WI38 (cell line): ENCODE results near the gene ARHGEF39.
A peak's percentile ranks its signal among the peaks of the same experiment; 100 is the strongest.

Experiments used
- H3K4me3 ChIP-seq: 2 replicates; pipeline ENCODE4 v1.5.1; 2011; ENCODE audit warnings: low read depth, mild to moderate bottlenecking, control low read depth, low read length
- TF ChIP-seq, protein P1 (sequence below): IDR thresholded peaks from 2 replicates; pipeline ENCODE4 v1.5.1; 2012; ENCODE audit warnings: low read depth, mild to moderate bottlenecking, control low read depth, low read length

Gene ARHGEF39

GRCh38 chr9:35690614-35691333, 25.8 kb upstream of the ARHGEF39 start:
- TF ChIP-seq, protein P1, sequence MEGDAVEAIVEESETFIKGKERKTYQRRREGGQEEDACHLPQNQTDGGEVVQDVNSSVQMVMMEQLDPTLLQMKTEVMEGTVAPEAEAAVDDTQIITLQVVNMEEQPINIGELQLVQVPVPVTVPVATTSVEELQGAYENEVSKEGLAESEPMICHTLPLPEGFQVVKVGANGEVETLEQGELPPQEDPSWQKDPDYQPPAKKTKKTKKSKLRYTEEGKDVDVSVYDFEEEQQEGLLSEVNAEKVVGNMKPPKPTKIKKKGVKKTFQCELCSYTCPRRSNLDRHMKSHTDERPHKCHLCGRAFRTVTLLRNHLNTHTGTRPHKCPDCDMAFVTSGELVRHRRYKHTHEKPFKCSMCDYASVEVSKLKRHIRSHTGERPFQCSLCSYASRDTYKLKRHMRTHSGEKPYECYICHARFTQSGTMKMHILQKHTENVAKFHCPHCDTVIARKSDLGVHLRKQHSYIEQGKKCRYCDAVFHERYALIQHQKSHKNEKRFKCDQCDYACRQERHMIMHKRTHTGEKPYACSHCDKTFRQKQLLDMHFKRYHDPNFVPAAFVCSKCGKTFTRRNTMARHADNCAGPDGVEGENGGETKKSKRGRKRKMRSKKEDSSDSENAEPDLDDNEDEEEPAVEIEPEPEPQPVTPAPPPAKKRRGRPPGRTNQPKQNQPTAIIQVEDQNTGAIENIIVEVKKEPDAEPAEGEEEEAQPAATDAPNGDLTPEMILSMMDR, result no peak
- H3K4me3 ChIP-seq, result peak overlapping the region; percentile 100

DNA sequence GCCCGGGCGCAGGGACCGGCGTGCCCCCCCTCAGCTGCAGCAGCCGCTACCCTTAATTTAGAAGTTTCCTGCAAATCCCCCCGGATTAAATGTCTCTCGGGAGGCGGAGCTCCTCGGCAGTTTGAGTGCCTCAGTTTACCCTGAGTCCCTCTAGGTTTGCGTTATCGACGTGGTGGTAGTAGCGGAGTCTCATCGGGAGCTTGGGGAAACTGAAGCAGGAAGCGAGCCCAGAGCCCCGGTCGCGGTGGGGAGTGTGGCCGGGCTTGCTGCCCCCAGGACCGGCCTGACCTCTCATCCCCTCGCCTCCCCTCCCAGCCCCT, 25.3 kb upstream of the ARHGEF39 start:
- H3K4me3 ChIP-seq, result peak overlapping the region; percentile 100
- TF ChIP-seq, protein P1, result no peak

- TF ChIP-seq, protein P1, result no peak
- H3K4me3 ChIP-seq, result peak within 1 kb of the TSS; percentile 100
Measured at GRCh38 chr9:35689542-35690293, 24.7 kb upstream of the ARHGEF39 start, which contains the start of gene TPM2. TSS of gene TPM2 (minus strand) at chr9:35689925. CDS start at chr9:35689817, 108 bp downstream.

DNA sequence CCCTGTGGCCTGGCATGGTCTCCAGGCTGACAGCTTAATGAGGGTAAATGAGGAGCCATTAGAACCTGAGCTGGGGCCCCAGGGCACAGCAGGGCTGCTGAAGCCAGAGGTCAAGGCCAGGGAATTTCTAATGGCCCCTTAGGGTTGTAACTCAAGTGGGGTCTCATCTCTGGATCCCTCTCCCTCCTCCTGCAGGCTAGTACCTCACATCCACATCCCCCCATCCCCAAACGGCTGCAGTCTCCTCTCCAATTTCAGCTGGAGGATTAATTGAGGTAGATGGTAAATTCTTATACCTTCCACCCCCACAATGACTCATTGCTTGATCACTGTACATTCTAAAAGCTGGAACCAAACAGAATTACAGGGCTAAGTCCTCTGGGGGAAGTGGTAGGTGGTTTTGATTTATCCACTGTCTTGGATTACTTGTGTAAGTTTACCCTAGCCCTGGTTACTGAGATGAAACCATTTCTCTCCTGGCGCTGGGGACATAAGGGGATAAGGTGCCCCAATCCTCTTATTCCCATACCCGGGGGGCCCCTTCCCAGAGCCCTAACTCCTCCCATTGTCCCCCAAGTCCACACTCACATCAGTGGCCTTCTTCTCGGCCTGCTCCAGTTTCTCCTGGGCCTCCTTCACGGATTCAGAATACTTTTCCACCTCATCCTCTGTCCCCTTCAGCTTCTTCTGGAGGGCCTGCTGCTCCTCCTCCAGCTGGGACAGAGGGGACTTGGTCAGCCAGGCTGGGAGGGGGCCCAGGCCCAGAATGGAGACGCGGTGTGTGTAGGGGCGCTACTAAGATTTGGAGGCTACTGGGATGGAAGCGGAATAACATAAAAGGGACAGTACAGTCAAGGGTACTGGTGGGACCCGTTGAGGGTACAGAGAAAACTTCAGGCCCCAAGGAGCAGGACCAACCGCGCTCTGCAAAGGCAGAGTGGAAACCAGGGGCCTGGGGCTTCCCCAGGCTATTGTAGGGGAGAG, 23.9 kb upstream of the ARHGEF39 start:
- TF ChIP-seq, protein P1, result no peak
- H3K4me3 ChIP-seq, result peak overlapping the region; percentile 100

GRCh38 chr9:35687972-35688557, 23.1 kb upstream of the ARHGEF39 start:
- TF ChIP-seq, protein P1, result no peak
- H3K4me3 ChIP-seq, result peak overlapping the region; percentile 100

DNA sequence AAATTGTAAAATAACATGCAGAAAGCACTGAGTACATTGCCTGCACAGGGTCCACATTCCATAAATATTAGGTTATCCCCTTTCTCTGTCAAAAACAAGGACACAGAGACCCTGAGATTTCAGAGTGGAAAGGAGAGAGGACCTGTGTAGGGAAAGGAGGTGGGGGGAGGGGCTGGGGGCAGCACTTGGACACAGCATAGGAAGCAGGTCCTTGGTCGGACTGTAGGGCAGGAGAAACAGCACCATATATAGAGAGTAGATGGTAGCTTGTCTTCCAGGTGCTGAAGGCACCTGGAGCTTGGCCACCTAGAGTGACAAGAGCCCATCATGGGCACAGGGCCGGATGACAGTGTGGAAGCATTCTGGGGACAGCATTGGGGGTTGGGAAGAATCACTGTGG, 22.3 kb upstream of the ARHGEF39 start:
- peak overlapping the region; percentile 100 for H3K4me3 ChIP-seq
- TF ChIP-seq, protein P1, result no peak
